DOHH2 (cell line): ENCODE measurements around the gene FANCC.
A peak's percentile ranks its signal among the peaks of the same experiment; 100 is the strongest.

Experiments used
- H3F3A ChIP-seq: fragments of 200-600 bp; sonication (generic), shearing (Covaris generic); 2 replicates; pipeline ENCODE4 v1.6.0; 2016; ENCODE audit warnings: antibody characterized with exemption, mild to moderate bottlenecking; ENCODE audit not compliant: control insufficient read depth, insufficient read depth
- H3K27ac ChIP-seq: fragments of 200-600 bp; sonication (generic); 2 replicates; pipeline ENCODE4 v1.5.1; 2014; ENCODE audit warnings: low read depth, mild to moderate bottlenecking, low read length, moderate library complexity
- H3K27me3 ChIP-seq: fragments of 200-600 bp; sonication (generic); 2 replicates; pipeline ENCODE4 v1.6.1; 2014; ENCODE audit warnings: mild to moderate bottlenecking, low read length, mixed read lengths; ENCODE audit not compliant: control insufficient read depth
- H3K36me3 ChIP-seq: fragments of 200-600 bp; sonication (generic); 2 replicates; pipeline ENCODE4 v1.6.1; 2014; ENCODE audit warnings: mild to moderate bottlenecking, low read length, moderate library complexity, mixed read lengths; ENCODE audit not compliant: control insufficient read depth
- H3K4me1 ChIP-seq: fragments of 200-600 bp; sonication (generic); 2 replicates; pipeline ENCODE4 v1.6.1; 2014; ENCODE audit warnings: mild to moderate bottlenecking, low read length, mixed read lengths; ENCODE audit not compliant: control insufficient read depth
- H3K4me2 ChIP-seq: fragments of 200-600 bp; sonication (generic); 2 replicates; pipeline ENCODE4 v1.6.0; 2014; ENCODE audit warnings: mild to moderate bottlenecking, low read length, moderate library complexity
- H3K4me3 ChIP-seq: fragments of 200-600 bp; sonication (generic); 2 replicates; pipeline ENCODE4 v1.5.1; 2014; ENCODE audit warnings: mild to moderate bottlenecking, low read length, mixed read lengths
- H3K79me2 ChIP-seq: fragments of 200-600 bp; sonication (generic); 2 replicates; pipeline ENCODE4 v1.6.1; 2014; ENCODE audit warnings: mild to moderate bottlenecking, low read length, mixed read lengths; ENCODE audit not compliant: control insufficient read depth
- H3K9me2 ChIP-seq: fragments of 200-600 bp; sonication (generic); replicated peaks from 2 replicates; pipeline ENCODE4 v1.6.1; 2014; ENCODE audit warnings: mild to moderate bottlenecking, low read length, mixed read lengths; ENCODE audit not compliant: control insufficient read depth
- H3K9me3 ChIP-seq: fragments of 200-600 bp; sonication (generic); 2 replicates; pipeline ENCODE4 v1.6.1; 2014; ENCODE audit warnings: antibody characterized with exemption, low read length, mixed read lengths; ENCODE audit not compliant: control insufficient read depth, insufficient read depth
- H4K20me1 ChIP-seq: fragments of 200-600 bp; sonication (generic); 2 replicates; pipeline ENCODE4 v1.6.0; 2014; ENCODE audit warnings: low read depth, mild to moderate bottlenecking, antibody characterized with exemption, low read length, moderate library complexity; ENCODE audit not compliant: control insufficient read depth, insufficient read depth
- EZH2phosphoT487 ChIP-seq: fragments of 200-600 bp; sonication (generic); IDR thresholded peaks from 2 replicates; pipeline ENCODE4 v1.6.1; 2017; ENCODE audit warnings: borderline replicate concordance, mild to moderate bottlenecking, antibody characterized with exemption, low read length, moderate library complexity, mixed read lengths
- TF ChIP-seq, protein P1 (sequence below): fragments of 200-600 bp; sonication (generic); IDR thresholded peaks from one replicate; pipeline ENCODE4 v1.5.1; 2014; ENCODE audit warnings: antibody characterized with exemption, mild to moderate bottlenecking, low read depth, low read length; ENCODE audit not compliant: poor library complexity, severe bottlenecking

FANCC gene

DNA sequence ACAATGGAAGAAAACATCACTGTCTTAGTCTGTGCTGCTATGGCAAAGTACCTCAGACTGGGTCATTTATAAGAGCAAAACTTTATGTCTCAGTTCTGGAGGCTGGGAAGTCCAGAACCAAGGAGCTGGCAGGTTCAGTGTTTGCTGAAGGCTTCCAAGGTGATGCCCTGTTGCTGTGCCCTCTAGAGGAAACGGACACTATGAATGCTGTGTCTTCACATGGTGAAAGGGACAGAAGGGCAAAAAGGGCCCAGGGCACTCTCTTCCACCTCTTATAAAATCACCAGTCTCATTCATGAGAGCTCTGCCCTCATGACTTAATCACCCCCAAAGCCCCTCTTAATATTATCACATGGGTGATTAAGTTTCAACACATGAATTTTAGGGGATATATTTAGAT is 143.5 kb downstream of the FANCC start:
- Histone ChIP-seq H3K9me2 (no peaks in the 10 kb centered on the region), H3K4me1 (peaks cover 13% of the 10 kb centered on the region), H3K9me3 (no peaks in the 10 kb centered on the region), H3K27ac (no peak overlapping the region), H4K20me1 (no peaks in the 10 kb centered on the region), H3K36me3 (0 out of 2 replicates have a peak, but pooled peaks cover 2% of the 10 kb centered on the region), H3K79me2 (no peaks in the 10 kb centered on the region), H3F3A (no peaks in the 10 kb centered on the region), H3K4me3 (no peak overlapping the region), H3K4me2 (no peak overlapping the region), H3K27me3 (no peaks in the 10 kb centered on the region)
- no peak for TF ChIP-seq EZH2phosphoT487
- TF ChIP-seq, protein P1, sequence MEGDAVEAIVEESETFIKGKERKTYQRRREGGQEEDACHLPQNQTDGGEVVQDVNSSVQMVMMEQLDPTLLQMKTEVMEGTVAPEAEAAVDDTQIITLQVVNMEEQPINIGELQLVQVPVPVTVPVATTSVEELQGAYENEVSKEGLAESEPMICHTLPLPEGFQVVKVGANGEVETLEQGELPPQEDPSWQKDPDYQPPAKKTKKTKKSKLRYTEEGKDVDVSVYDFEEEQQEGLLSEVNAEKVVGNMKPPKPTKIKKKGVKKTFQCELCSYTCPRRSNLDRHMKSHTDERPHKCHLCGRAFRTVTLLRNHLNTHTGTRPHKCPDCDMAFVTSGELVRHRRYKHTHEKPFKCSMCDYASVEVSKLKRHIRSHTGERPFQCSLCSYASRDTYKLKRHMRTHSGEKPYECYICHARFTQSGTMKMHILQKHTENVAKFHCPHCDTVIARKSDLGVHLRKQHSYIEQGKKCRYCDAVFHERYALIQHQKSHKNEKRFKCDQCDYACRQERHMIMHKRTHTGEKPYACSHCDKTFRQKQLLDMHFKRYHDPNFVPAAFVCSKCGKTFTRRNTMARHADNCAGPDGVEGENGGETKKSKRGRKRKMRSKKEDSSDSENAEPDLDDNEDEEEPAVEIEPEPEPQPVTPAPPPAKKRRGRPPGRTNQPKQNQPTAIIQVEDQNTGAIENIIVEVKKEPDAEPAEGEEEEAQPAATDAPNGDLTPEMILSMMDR = no peak

DNA sequence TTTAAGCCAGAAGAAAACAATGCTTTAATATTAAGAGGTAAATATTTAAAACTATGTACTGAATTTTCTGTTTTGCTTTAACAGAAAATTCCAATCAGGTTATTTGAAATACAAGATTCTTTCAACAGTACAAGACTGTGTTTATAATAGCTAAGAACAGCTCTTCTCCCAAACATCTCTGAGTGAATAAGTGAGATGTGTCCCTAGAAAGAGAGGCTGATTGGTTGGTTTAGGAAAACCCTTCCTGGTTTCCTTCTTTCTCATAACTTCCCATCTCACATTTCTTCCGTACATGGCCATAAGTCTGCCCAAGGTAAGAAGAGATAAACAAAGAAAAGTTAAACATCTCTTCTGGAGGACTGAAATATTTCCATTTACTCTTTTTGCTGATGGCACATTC is 145.9 kb downstream of the FANCC start:
- H3K36me3 ChIP-seq = 0 out of 2 replicates have a peak, but pooled peaks cover 2% of the 10 kb centered on the region
- H3K9me2 ChIP-seq = no peaks in the 10 kb centered on the region
- no peaks in the 10 kb centered on the region for H4K20me1 ChIP-seq
- no peak overlapping the region for H3K27ac ChIP-seq
- H3K9me3 ChIP-seq = no peaks in the 10 kb centered on the region
- TF ChIP-seq, protein P1 = no peak
- TF ChIP-seq EZH2phosphoT487 = no peak
- no peaks in the 10 kb centered on the region for H3F3A ChIP-seq
- no peaks in the 10 kb centered on the region for H3K79me2 ChIP-seq
- H3K27me3 ChIP-seq = no peaks in the 10 kb centered on the region
- H3K4me2 ChIP-seq = no peak overlapping the region
- no peak overlapping the region for H3K4me3 ChIP-seq
- H3K4me1 ChIP-seq = peaks cover 13% of the 10 kb centered on the region

DNA sequence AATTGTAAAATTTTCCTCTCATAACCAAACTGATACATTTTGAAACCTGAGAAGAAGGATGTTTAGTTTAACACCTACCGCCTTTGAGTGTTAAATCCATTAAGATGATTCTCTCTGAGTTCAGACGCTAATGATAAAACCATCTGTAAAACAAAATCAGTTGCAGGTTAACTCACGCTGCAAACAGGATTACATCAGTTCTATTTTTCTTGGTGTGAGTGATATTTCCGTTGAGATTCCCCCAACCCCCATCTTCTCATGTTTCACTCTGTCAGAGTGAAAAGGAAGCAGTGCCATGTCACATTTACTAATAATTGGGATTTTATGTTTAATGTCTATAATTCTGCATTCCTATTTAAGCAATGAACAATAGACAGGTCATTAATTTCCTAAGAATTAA is 146.5 kb downstream of the FANCC start:
- no peak for TF ChIP-seq EZH2phosphoT487
- TF ChIP-seq, protein P1 = no peak
- Histone ChIP-seq H3K4me3 (0 out of 2 replicates have a peak overlapping the region, but pooled peaks have one; percentile 4), H3K27ac (no peak overlapping the region)

DNA sequence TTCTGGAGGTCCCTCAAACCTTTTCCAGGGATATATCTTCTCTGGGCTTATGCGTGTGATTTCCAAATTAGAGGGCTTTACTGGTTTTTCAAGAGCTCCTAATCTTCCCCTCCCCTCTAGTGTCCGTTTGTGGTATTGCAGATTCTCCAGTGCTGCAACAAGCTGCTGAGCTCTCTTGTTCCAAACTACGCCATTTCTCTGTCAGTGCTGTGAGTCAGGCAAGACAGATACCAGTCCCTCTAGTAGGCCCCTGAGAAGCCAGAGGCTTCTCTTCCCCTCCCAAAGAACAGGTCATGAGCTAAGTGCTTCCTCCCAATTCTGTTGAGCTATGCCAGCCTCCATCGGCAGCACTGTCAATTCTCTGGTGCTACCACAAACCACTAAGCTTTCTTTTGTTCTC is 149.5 kb downstream of the FANCC start:
- no peaks in the 10 kb centered on the region; the same call in 1 of the 2 replicates for H3K9me3 ChIP-seq
- no peaks in the 10 kb centered on the region for H3K27me3 ChIP-seq
- 0 out of 2 replicates have a peak, but pooled peaks cover 2% of the 10 kb centered on the region for H3K36me3 ChIP-seq
- no peak overlapping the region for H3K4me2 ChIP-seq
- no peaks in the 10 kb centered on the region for H4K20me1 ChIP-seq
- H3K79me2 ChIP-seq = no peaks in the 10 kb centered on the region
- no peak overlapping the region for H3K27ac ChIP-seq
- H3K4me1 ChIP-seq = peaks cover 13% of the 10 kb centered on the region
- no peaks in the 10 kb centered on the region for H3K9me2 ChIP-seq
- H3F3A ChIP-seq = no peaks in the 10 kb centered on the region
- no peak overlapping the region for H3K4me3 ChIP-seq
- TF ChIP-seq EZH2phosphoT487 = no peak
- TF ChIP-seq, protein P1 = peak; percentile 81

More for the DNA sequence above, 146.5 kb downstream of the FANCC start:
- peaks cover 13% of the 10 kb centered on the region for H3K4me1 ChIP-seq
- no peaks in the 10 kb centered on the region for H3K27me3 ChIP-seq
- H3K9me3 ChIP-seq = no peaks in the 10 kb centered on the region
- H3K4me2 ChIP-seq = peak overlapping the region; percentile 30
- H3F3A ChIP-seq = no peaks in the 10 kb centered on the region
- H3K79me2 ChIP-seq = no peaks in the 10 kb centered on the region
- no peaks in the 10 kb centered on the region for H4K20me1 ChIP-seq
- 0 out of 2 replicates have a peak, but pooled peaks cover 2% of the 10 kb centered on the region for H3K36me3 ChIP-seq
- no peaks in the 10 kb centered on the region for H3K9me2 ChIP-seq
